ENCODE measurements around the gene ID1.

ID1 gene, protein sequence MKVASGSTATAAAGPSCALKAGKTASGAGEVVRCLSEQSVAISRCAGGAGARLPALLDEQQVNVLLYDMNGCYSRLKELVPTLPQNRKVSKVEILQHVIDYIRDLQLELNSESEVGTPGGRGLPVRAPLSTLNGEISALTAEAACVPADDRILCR

DNA sequence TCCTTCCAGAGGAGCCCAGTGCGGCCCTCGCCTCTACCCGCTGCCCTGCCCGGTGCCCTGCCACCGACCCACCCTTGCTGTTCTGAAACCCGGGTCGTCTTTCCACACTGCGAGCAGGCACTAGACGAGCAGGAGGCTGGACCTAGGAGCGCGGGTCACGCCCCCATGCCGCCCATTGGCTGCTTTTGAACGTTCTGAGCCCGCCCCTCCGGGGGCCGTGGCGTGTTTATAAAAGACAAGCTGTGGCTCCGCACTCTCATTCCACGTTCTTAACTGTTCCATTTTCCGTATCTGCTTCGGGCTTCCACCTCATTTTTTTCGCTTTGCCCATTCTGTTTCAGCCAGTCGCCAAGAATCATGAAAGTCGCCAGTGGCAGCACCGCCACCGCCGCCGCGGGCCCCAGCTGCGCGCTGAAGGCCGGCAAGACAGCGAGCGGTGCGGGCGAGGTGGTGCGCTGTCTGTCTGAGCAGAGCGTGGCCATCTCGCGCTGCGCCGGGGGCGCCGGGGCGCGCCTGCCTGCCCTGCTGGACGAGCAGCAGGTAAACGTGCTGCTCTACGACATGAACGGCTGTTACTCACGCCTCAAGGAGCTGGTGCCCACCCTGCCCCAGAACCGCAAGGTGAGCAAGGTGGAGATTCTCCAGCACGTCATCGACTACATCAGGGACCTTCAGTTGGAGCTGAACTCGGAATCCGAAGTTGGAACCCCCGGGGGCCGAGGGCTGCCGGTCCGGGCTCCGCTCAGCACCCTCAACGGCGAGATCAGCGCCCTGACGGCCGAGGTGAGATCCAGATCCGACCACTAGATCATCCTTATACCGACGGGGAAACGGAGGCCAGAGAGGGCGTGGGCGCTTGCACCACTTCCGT, at the start of gene ID1:
TSS of gene ID1 (plus strand) at position 259 of the 871 bp plus-strand sequence. CDS start at position 358, 99 bp downstream.
- H3K9ac ChIP-seq (ENCODE audit: low read length in 5 of 5): peak within 1 kb of the TSS; percentile 58 to 78 (median 78)
- H3K27ac ChIP-seq (ENCODE audit: low read depth, low read length): peak within 1 kb of the TSS; percentile 82
- no peaks in the 10 kb centered on the region for H3K27me3 ChIP-seq (ENCODE audit: control insufficient read depth in 5 of 5, insufficient read depth in 4 of 5, low read length in 5 of 5)
- H3K36me3 ChIP-seq (ENCODE audit: control insufficient read depth in 5 of 5, insufficient read depth in 5 of 5, low read length in 5 of 5): no peaks in the 10 kb centered on the region
- peak within 1 kb of the TSS; percentile 69 to 99 (median 81) for H3K4me3 ChIP-seq (ENCODE audit: low read depth in 1 of 5, low read length in 5 of 5)
- H3K4me1 ChIP-seq (ENCODE audit: control insufficient read depth in 5 of 5, insufficient read depth in 5 of 5, low read length in 5 of 5): peaks cover 6 to 60% (median 56%) of the 10 kb centered on the region in 5 donors
- H3K9me3 ChIP-seq (ENCODE audit: control insufficient read depth in 5 of 5, low read length in 5 of 5): no peaks in the 10 kb centered on the region

DNA sequence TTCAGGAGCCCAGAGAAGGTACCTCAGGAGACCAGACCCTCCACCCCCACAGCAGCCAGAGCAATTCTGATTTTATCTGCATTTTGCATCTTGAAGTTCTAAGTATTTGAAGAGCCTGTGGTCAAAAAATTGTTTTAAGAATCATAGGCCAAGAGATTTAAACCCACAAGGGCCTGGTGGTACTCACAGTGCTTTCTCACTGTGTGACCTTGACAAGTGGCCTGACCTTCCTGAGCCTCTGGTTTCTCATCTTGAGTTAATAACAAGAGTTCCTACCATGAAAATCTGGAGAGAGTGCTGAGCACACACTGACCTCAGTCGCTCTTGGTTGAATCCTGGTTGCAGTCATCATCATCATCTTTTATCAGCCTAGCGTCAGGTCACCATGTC, 45.4 kb upstream of the ID1 start:
- peaks cover 0 to 16% (median 5%) of the 10 kb centered on the region in 5 donors for H3K4me1 ChIP-seq (ENCODE audit: control insufficient read depth in 5 of 5, insufficient read depth in 5 of 5, low read length in 5 of 5)
- H3K27ac ChIP-seq (ENCODE audit: low read depth, low read length): no peak overlapping the region
- H3K36me3 ChIP-seq (ENCODE audit: control insufficient read depth in 5 of 5, insufficient read depth in 5 of 5, low read length in 5 of 5): peaks cover 0 to 69% (median 46%) of the 10 kb centered on the region in 5 donors

DNA sequence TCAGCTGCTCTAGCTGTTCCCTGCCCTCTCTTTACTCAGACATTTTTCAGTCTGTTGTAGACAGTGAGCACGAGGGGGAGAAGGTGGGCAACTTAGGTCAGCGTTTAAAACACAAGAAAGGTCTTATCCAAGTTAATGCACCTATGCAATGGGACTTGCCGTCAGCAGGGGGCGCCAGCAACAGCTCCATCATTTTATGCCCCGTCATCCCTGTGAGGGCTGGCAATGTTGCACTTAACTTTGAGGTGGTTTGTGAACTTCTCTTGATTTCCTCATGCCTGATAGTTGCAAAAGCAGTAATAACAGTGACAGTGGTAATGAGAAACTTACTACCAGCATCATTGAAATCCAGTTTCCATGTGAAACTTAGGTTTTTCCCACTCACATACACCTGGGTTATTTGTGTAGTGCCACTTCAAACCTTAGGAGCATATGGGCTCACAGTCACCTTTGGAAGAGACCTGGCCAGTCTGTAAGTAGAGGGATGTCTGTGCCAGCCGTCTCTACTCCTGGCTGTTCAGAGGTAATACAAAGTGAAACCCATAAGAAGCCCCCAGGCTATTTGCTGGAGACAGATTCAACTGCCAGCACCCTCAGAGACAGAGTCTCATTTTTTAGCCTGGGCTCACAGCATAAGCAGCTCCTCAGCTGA, 44.9 kb upstream of the ID1 start:
- no peaks in the 10 kb centered on the region for H3K27me3 ChIP-seq (ENCODE audit: control insufficient read depth in 5 of 5, insufficient read depth in 4 of 5, low read length in 5 of 5)
- no peak overlapping the region for H3K27ac ChIP-seq (ENCODE audit: low read depth, low read length)
- no peak overlapping the region for H3K9ac ChIP-seq (ENCODE audit: low read length in 5 of 5)
- peaks cover 0 to 63% (median 41%) of the 10 kb centered on the region in 5 donors for H3K36me3 ChIP-seq (ENCODE audit: control insufficient read depth in 5 of 5, insufficient read depth in 5 of 5, low read length in 5 of 5)
- no peak overlapping the region for H3K4me3 ChIP-seq (ENCODE audit: low read depth in 1 of 5, low read length in 5 of 5)
- H3K9me3 ChIP-seq (ENCODE audit: control insufficient read depth in 5 of 5, low read length in 5 of 5): no peaks in the 10 kb centered on the region
- peaks cover 0 to 16% (median 5%) of the 10 kb centered on the region in 5 donors for H3K4me1 ChIP-seq (ENCODE audit: control insufficient read depth in 5 of 5, insufficient read depth in 5 of 5, low read length in 5 of 5)

More for the DNA sequence above, 45.4 kb upstream of the ID1 start:
- H3K9ac ChIP-seq (ENCODE audit: low read length in 5 of 5): no peak overlapping the region
- no peaks in the 10 kb centered on the region for H3K27me3 ChIP-seq (ENCODE audit: control insufficient read depth in 5 of 5, insufficient read depth in 4 of 5, low read length in 5 of 5)
- H3K4me3 ChIP-seq (ENCODE audit: low read depth in 1 of 5, low read length in 5 of 5): no peak overlapping the region
- H3K9me3 ChIP-seq (ENCODE audit: control insufficient read depth in 5 of 5, low read length in 5 of 5): no peaks in the 10 kb centered on the region

DNA sequence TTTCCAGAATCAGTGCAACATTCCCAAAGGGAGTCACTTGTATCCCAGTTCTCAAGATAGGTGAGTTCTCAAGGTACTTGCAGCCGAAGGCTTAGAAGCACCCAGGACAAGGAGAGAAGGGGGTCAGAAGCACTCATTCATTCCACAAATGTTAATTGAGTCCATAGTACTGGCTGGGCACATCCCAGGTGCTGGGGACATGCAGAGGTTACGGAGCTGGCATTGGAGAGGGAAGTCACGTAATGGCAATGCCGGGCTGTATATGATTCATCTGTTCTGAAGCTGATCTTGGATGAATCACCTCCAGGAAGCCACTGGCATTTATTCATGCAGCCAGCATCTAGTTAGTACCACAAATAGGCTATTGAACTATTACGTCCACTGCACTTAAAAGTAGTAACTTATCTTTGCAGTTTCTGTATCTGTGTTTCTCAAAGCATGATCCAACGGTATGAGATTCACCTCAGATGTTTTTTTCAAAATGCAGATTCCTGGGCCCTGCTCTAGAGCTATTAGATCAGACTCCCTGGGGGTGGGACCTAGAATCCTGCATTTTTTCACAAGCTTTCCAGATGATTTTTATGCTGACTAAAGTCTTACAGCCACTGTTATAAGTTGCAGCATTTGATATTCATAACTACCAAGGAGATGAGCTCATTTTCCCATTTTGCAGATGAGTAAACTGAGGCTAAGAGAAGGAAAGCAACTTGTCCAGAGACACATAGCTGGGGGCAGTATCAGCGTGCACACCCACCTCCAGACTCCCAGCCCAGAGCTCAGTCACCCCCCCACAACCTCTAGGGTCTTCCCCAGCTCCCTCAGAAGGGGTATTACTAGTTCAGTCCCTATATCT, 44.1 kb upstream of the ID1 start:
- Histone ChIP-seq H3K27ac (ENCODE audit: low read depth, low read length) (no peak overlapping the region), H3K4me3 (ENCODE audit: low read depth in 1 of 5, low read length in 5 of 5) (no peak overlapping the region), H3K9ac (ENCODE audit: low read length in 5 of 5) (no peak overlapping the region), H3K36me3 (ENCODE audit: control insufficient read depth in 5 of 5, insufficient read depth in 5 of 5, low read length in 5 of 5) (peaks cover 0 to 67% (median 42%) of the 10 kb centered on the region in 5 donors), H3K9me3 (ENCODE audit: control insufficient read depth in 5 of 5, low read length in 5 of 5) (no peaks in the 10 kb centered on the region), H3K27me3 (ENCODE audit: control insufficient read depth in 5 of 5, insufficient read depth in 4 of 5, low read length in 5 of 5) (no peaks in the 10 kb centered on the region), H3K4me1 (ENCODE audit: control insufficient read depth in 5 of 5, insufficient read depth in 5 of 5, low read length in 5 of 5) (peaks cover 0 to 16% (median 5%) of the 10 kb centered on the region in 5 donors)

DNA sequence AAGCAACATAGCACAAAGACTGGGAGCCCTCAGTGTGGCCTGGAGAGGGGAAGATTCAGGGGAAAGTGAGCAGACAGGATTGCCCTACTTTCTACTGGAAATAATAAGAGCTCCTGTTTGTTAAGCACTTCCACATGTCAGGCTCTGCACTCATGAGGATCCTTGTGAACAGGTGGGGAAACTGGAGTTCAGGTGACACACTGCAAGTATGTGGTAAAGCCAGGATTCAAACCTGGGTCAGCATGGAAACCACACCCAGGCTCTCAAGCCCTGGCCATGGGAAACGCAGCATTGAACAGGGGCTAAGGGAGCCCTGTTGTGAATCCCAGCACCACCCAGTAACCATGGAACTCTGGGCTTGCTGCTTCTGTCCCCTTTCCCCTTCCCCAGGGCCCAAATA, 42.8 kb upstream of the ID1 start:
- Histone ChIP-seq H3K9me3 (ENCODE audit: control insufficient read depth in 5 of 5, low read length in 5 of 5) (no peaks in the 10 kb centered on the region), H3K27ac (ENCODE audit: low read depth, low read length) (no peak overlapping the region), H3K9ac (ENCODE audit: low read length in 5 of 5) (no peak overlapping the region), H3K36me3 (ENCODE audit: control insufficient read depth in 5 of 5, insufficient read depth in 5 of 5, low read length in 5 of 5) (peaks cover 0 to 73% (median 48%) of the 10 kb centered on the region in 5 donors), H3K27me3 (ENCODE audit: control insufficient read depth in 5 of 5, insufficient read depth in 4 of 5, low read length in 5 of 5) (no peaks in the 10 kb centered on the region), H3K4me3 (ENCODE audit: low read depth in 1 of 5, low read length in 5 of 5) (no peak overlapping the region), H3K4me1 (ENCODE audit: control insufficient read depth in 5 of 5, insufficient read depth in 5 of 5, low read length in 5 of 5) (peaks cover 0 to 12% (median 5%) of the 10 kb centered on the region in 5 donors)

DNA sequence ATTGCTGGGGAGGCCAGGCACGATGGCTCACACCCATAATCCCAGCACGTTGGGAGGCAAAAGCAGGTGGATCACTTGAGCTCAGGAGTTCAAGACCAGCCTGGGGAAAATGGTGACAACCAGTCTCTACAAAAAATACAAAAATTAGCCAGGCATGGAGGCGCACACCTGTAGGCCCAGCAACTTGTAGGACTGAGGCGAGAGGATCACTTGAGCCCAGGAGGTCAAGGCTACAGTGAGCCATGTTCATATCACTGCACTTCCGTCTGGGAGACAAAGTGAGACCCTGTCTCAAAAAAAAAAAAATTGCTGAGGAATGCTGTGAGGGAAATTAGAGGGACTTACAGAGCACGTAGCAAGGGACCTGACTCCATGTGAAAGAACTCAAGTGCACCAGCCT, 40.8 kb upstream of the ID1 start:
- no peak overlapping the region for H3K4me3 ChIP-seq (ENCODE audit: low read depth in 1 of 5, low read length in 5 of 5)
- peaks cover 0 to 18% (median 12%) of the 10 kb centered on the region in 5 donors for H3K4me1 ChIP-seq (ENCODE audit: control insufficient read depth in 5 of 5, insufficient read depth in 5 of 5, low read length in 5 of 5)
- H3K27me3 ChIP-seq (ENCODE audit: control insufficient read depth in 5 of 5, insufficient read depth in 4 of 5, low read length in 5 of 5): no peaks in the 10 kb centered on the region
- no peak overlapping the region for H3K9ac ChIP-seq (ENCODE audit: low read length in 5 of 5)
- peaks cover 0 to 86% (median 51%) of the 10 kb centered on the region in 5 donors for H3K36me3 ChIP-seq (ENCODE audit: control insufficient read depth in 5 of 5, insufficient read depth in 5 of 5, low read length in 5 of 5)
- H3K9me3 ChIP-seq (ENCODE audit: control insufficient read depth in 5 of 5, low read length in 5 of 5): no peaks in the 10 kb centered on the region
- no peak overlapping the region for H3K27ac ChIP-seq (ENCODE audit: low read depth, low read length)

DNA sequence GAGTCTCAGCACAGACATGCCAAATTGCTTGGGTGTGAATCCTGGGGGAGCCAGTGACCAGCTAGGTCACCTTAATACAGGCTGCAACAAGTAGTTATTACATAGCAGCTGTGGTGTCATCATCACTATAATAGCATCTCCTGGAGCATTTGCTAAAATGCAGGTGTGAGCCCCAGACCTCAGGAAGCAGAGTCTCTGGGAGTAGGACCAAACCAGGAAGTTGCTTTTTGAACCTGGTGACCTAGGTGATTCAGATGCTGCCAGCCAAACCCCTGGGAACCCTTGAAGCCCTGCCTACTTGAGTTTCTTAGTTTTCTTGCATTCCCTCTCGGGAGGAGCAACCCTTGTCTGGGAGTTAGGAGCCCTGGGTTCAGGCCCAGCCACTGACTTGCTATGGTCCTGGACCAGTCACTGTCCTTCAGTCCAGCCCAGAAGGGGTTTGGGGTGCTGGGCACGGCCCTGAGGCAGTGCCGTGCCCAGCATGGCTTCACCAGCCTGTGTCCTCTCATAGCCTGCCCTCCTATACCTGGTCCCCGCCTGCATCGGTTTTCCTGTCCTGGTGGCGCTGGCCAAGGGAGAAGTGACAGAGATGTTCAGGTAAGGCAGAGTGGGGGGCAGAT, 39.3 kb upstream of the ID1 start:
- H3K36me3 ChIP-seq (ENCODE audit: control insufficient read depth in 5 of 5, insufficient read depth in 5 of 5, low read length in 5 of 5): peaks cover 0 to 85% (median 51%) of the 10 kb centered on the region in 5 donors
- no peak overlapping the region for H3K27ac ChIP-seq (ENCODE audit: low read depth, low read length)
- H3K9me3 ChIP-seq (ENCODE audit: control insufficient read depth in 5 of 5, low read length in 5 of 5): no peaks in the 10 kb centered on the region
- no peak overlapping the region for H3K4me3 ChIP-seq (ENCODE audit: low read depth in 1 of 5, low read length in 5 of 5)
- H3K9ac ChIP-seq (ENCODE audit: low read length in 5 of 5): no peak overlapping the region
- peaks cover 0 to 29% (median 21%) of the 10 kb centered on the region in 5 donors for H3K4me1 ChIP-seq (ENCODE audit: control insufficient read depth in 5 of 5, insufficient read depth in 5 of 5, low read length in 5 of 5)
- no peaks in the 10 kb centered on the region for H3K27me3 ChIP-seq (ENCODE audit: control insufficient read depth in 5 of 5, insufficient read depth in 4 of 5, low read length in 5 of 5)

DNA sequence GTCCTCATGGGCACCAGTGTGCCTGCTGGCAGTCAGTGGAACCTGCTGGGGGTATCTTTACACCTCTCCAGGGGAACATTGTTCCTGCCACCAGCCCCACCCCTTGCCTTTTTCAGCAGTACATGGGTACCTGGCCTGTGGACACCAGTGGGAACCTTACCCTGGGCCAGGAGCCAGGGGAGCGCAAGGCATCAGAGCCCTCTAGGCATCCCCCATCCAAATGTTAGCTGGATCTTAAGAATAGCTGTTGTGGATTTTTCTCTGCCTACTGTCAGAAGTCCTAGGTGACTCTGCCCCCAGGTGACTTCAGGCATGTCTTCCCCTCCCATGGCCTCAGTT, 38.8 kb upstream of the ID1 start:
- H3K9me3 ChIP-seq (ENCODE audit: control insufficient read depth in 5 of 5, low read length in 5 of 5): no peaks in the 10 kb centered on the region
- no peaks in the 10 kb centered on the region for H3K27me3 ChIP-seq (ENCODE audit: control insufficient read depth in 5 of 5, insufficient read depth in 4 of 5, low read length in 5 of 5)
- peaks cover 0 to 82% (median 49%) of the 10 kb centered on the region in 5 donors for H3K36me3 ChIP-seq (ENCODE audit: control insufficient read depth in 5 of 5, insufficient read depth in 5 of 5, low read length in 5 of 5)
- no peak overlapping the region for H3K9ac ChIP-seq (ENCODE audit: low read length in 5 of 5)
- H3K27ac ChIP-seq (ENCODE audit: low read depth, low read length): no peak overlapping the region
- peaks cover 2 to 34% (median 24%) of the 10 kb centered on the region in 5 donors for H3K4me1 ChIP-seq (ENCODE audit: control insufficient read depth in 5 of 5, insufficient read depth in 5 of 5, low read length in 5 of 5)
- no peak overlapping the region for H3K4me3 ChIP-seq (ENCODE audit: low read depth in 1 of 5, low read length in 5 of 5)

DNA sequence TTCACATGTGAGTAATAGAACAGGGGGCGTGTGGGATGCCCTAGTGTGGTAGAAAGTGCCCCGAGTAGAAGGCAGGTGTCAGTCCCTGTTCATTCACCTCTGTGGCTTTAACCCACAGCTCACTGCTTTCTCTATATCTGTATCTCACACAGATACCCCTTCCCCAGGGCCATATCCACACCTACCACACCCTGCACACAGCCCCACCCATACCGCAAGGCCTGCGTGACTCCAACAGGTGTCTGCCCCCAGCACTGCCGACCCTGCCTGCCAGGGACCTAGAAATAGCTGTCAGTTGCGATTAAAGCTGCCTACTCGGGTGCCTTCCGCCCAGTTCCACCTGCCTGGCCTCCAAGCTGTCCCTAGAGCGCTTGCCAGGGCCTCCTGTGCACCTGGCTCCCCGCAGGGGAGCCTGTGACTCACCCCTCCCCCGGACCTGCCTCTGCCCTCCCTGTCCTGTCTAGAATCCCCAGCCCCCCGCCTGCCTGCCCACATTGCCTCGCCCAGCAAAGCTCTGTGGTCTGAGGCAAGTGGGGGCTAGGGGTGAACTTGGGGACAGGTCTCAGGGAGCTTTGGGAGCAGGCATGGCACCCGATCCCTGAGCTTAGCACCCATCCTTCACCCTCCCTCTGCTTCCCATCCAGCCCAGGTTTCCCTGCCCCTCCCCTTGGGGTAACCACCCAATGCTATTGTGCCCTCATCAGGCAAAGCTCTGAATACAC, 38.3 kb upstream of the ID1 start:
- Histone ChIP-seq H3K36me3 (ENCODE audit: control insufficient read depth in 5 of 5, insufficient read depth in 5 of 5, low read length in 5 of 5) (peaks cover 0 to 77% (median 43%) of the 10 kb centered on the region in 5 donors), H3K9ac (ENCODE audit: low read length in 5 of 5) (no peak overlapping the region), H3K27me3 (ENCODE audit: control insufficient read depth in 5 of 5, insufficient read depth in 4 of 5, low read length in 5 of 5) (no peaks in the 10 kb centered on the region), H3K4me1 (ENCODE audit: control insufficient read depth in 5 of 5, insufficient read depth in 5 of 5, low read length in 5 of 5) (peaks cover 2 to 36% (median 24%) of the 10 kb centered on the region in 5 donors), H3K4me3 (ENCODE audit: low read depth in 1 of 5, low read length in 5 of 5) (no peak overlapping the region), H3K9me3 (ENCODE audit: control insufficient read depth in 5 of 5, low read length in 5 of 5) (no peaks in the 10 kb centered on the region), H3K27ac (ENCODE audit: low read depth, low read length) (no peak overlapping the region)

Measured in subcutaneous abdominal adipose tissue (tissue), 5 donors.